LNCaP clone FGC (cell line): ENCODE results near the gene CMTR1.

Experiments used
- DNase-seq: peaks from one replicate; pipeline ENCODE4 v3.0.0-alpha.2; 2011; ENCODE audit warnings: low read depth
- H3K4me3 ChIP-seq: 2 replicates; pipeline ENCODE4 v1.5.1; 2011; ENCODE audit warnings: mild to moderate bottlenecking, low read depth, low read length, control low read depth
- CTCF ChIP-seq: IDR thresholded peaks from 2 replicates; pipeline ENCODE4 v1.5.1; 2012; ENCODE audit warnings: mild to moderate bottlenecking; ENCODE audit not compliant: control insufficient read depth, insufficient read depth; ENCODE audit errors: extremely low read depth

CMTR1 gene

GRCh38 chr6:37506479-37506878 lies 73.5 kb downstream of the CMTR1 start:
- no peak overlapping the region for H3K4me3 ChIP-seq
- DNase-seq = no peak
- TF ChIP-seq CTCF = no peak

GRCh38 chr6:37507077-37507476 lies 74.1 kb downstream of the CMTR1 start:
- H3K4me3 ChIP-seq = no peak overlapping the region
- no peak for DNase-seq
- no peak for TF ChIP-seq CTCF

GRCh38 chr6:37507690-37508421 lies 74.8 kb downstream of the CMTR1 start:
- DNase-seq = no peak
- no peak overlapping the region for H3K4me3 ChIP-seq
- TF ChIP-seq CTCF = no peak

- no peak for TF ChIP-seq CTCF
- no peak overlapping the region for H3K4me3 ChIP-seq
- no peak for DNase-seq
These were observed 78.2 kb downstream of the CMTR1 start for GRCh38 chr6:37511201-37511600.

GRCh38 chr6:37511910-37512399 lies 78.9 kb downstream of the CMTR1 start:
- no peak for DNase-seq
- no peak overlapping the region for H3K4me3 ChIP-seq
- no peak for TF ChIP-seq CTCF

GRCh38 chr6:37512400-37513011 lies 79.5 kb downstream of the CMTR1 start:
- no peak overlapping the region for H3K4me3 ChIP-seq
- no peak for DNase-seq
- TF ChIP-seq CTCF = no peak
